ENCODE measurements around the gene VASH2. TPM values are rescaled to one million over a fixed set of nuclear protein-coding genes. Genes with fewer than 3 reads are reported as not detected.

VASH2 gene
- total RNA-seq, 1 donor from 2014 or later = 0.17 TPM

GRCh38 chr1:212930986-212931678 is 19.2 kb upstream of the VASH2 start:
- no peak for DNase-seq

GRCh38 chr1:212933815-212934471 is 16.4 kb upstream of the VASH2 start:
- DNase-seq = no peak

- DNase-seq = no peak
Measured at GRCh38 chr1:212935387-212935981, 14.9 kb upstream of the VASH2 start.

GRCh38 chr1:212937034-212937433 is 13.3 kb upstream of the VASH2 start:
- no peak for DNase-seq

- DNase-seq = no peak
Measured at GRCh38 chr1:212938846-212939245, 11.5 kb upstream of the VASH2 start.

GRCh38 chr1:212941452-212941851 is 8.9 kb upstream of the VASH2 start:
- DNase-seq = no peak

- no peak for DNase-seq
Measured at GRCh38 chr1:212942679-212943392, 7.5 kb upstream of the VASH2 start.

- DNase-seq = no peak
Measured at GRCh38 chr1:212943393-212943710, 7.0 kb upstream of the VASH2 start.

GRCh38 chr1:212944229-212944901 is 6.0 kb upstream of the VASH2 start:
- DNase-seq = no peak

- no peak for DNase-seq
Measured at GRCh38 chr1:212945056-212945455, 5.3 kb upstream of the VASH2 start.

GRCh38 chr1:212945463-212946160 is 4.7 kb upstream of the VASH2 start:
- DNase-seq = no peak

- no peak for DNase-seq
Measured at GRCh38 chr1:212946872-212947271, 3.5 kb upstream of the VASH2 start.

- DNase-seq = no peak
Measured at GRCh38 chr1:212949771-212950170, 570 bp upstream of the VASH2 start.

GRCh38 chr1:212951126-212951946 is 995 bp downstream of the VASH2 start:
- DNase-seq = no peak

- no peak for DNase-seq
Measured at GRCh38 chr1:212951947-212952640, 1.8 kb downstream of the VASH2 start.

GRCh38 chr1:212952641-212952976 is 2.3 kb downstream of the VASH2 start:
- no peak for DNase-seq

GRCh38 chr1:212953321-212953720 is 3.0 kb downstream of the VASH2 start:
- DNase-seq = no peak

- no peak for DNase-seq
Measured at GRCh38 chr1:212954514-212954913, 4.2 kb downstream of the VASH2 start.

GRCh38 chr1:212955098-212955497 is 4.8 kb downstream of the VASH2 start:
- DNase-seq = no peak

- DNase-seq = no peak
Measured at GRCh38 chr1:212955961-212956620, 5.8 kb downstream of the VASH2 start.
